ENCODE data around the gene RHEBL1.
A peak's percentile ranks its signal among the peaks of the same experiment; 100 is the strongest.

Gene RHEBL1

DNA sequence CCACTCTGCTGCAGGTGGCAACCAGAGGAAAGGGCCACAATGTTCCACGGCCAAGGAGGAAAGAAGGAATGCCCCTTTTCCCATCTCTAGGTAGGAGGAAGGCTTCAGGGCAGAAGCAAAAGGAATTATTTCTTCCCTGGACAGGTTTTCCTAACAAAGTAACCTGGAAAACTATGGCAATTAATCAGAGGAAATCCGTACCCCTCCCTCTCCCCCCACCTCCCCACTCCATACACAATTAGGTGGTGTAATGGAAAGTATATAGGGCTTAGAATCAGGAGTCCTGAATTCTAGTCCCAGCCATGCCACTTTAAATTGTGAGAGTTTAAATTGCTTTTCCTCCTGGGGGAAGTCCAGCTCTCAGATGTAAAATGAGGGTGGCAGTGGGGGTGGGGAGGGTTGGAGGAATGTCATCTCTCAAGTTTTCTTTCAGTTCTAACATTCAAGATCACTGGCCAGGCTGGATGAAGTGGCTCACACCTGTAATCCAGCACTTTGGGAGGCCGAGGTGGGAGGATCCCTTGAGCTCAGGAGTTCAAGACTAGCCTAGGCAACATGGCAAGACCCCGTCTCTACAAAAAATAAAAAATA is 23.1 kb upstream of the RHEBL1 start:
- TF ChIP-seq RAD21 (IDR thresholded peaks at IDR 0.05; ENCODE audit: low read depth) = no peak
- no peak for TF ChIP-seq TCF12 (IDR thresholded peaks at IDR 0.05; ENCODE audit: low read depth)
- no peak for TF ChIP-seq EP300 (IDR thresholded peaks at IDR 0.05; ENCODE audit: borderline replicate concordance)
- TF ChIP-seq FOXM1 (IDR thresholded peaks at IDR 0.05; ENCODE audit: borderline replicate concordance, low read depth) = no peak
- TF ChIP-seq, protein P1, sequence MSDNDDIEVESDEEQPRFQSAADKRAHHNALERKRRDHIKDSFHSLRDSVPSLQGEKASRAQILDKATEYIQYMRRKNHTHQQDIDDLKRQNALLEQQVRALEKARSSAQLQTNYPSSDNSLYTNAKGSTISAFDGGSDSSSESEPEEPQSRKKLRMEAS (IDR thresholded peaks at IDR 0.05) = no peak
- TF ChIP-seq ZBTB7A (IDR thresholded peaks at IDR 0.05; ENCODE audit: low read depth) = no peak
- TF ChIP-seq YY1 (IDR thresholded peaks at IDR 0.05; ENCODE audit: low read depth) = no peak
- no peak for TF ChIP-seq CREB1 (IDR thresholded peaks at IDR 0.05; ENCODE audit: low read depth)

DNA sequence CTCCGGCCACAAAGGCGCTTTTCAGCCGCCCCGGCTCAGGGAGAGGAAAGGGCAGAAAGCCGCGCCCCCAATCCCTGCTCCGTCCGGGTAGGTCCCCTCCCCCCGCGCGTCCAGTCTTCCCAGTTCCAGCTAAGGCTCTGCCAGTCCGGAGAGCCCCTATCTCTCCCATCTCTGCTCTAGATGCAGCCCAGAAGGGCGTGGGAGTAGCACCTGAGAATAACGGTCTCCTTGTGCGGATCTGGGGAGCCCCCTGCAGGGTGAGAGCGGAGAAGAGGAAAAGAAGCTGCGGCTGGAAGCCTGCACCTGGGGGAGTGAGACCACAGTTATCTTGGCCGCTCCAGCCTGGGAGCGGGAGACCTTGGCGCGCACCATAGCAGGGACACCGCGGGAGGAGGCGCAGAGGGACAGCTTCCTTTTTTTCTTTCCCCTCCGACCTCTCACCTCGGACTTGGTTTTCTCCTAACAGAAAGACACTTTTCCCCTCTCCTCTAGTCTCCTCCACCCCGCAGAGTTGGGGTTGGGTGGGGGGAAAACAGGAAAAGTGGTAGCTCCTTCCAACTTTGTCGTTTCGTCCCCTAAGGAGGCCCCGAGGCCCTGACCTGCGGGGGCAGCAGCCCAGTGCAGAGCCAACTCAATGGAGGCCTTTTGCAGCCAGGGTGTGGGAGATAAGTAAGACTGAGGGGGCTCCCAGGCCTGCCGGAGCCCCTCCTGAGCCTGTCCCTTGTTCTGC is 22.5 kb upstream of the RHEBL1 start:
- no peak for TF ChIP-seq CEBPB (IDR thresholded peaks at IDR 0.05)
- TF ChIP-seq, protein P2, sequence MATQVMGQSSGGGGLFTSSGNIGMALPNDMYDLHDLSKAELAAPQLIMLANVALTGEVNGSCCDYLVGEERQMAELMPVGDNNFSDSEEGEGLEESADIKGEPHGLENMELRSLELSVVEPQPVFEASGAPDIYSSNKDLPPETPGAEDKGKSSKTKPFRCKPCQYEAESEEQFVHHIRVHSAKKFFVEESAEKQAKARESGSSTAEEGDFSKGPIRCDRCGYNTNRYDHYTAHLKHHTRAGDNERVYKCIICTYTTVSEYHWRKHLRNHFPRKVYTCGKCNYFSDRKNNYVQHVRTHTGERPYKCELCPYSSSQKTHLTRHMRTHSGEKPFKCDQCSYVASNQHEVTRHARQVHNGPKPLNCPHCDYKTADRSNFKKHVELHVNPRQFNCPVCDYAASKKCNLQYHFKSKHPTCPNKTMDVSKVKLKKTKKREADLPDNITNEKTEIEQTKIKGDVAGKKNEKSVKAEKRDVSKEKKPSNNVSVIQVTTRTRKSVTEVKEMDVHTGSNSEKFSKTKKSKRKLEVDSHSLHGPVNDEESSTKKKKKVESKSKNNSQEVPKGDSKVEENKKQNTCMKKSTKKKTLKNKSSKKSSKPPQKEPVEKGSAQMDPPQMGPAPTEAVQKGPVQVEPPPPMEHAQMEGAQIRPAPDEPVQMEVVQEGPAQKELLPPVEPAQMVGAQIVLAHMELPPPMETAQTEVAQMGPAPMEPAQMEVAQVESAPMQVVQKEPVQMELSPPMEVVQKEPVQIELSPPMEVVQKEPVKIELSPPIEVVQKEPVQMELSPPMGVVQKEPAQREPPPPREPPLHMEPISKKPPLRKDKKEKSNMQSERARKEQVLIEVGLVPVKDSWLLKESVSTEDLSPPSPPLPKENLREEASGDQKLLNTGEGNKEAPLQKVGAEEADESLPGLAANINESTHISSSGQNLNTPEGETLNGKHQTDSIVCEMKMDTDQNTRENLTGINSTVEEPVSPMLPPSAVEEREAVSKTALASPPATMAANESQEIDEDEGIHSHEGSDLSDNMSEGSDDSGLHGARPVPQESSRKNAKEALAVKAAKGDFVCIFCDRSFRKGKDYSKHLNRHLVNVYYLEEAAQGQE (IDR thresholded peaks at IDR 0.05; ENCODE audit: low read depth) = no peak
- TF ChIP-seq TEAD4 (IDR thresholded peaks at IDR 0.05) = no peak
- no peak for TF ChIP-seq TAF1 (IDR thresholded peaks at IDR 0.05; ENCODE audit: low read depth)
- TF ChIP-seq, protein P3, sequence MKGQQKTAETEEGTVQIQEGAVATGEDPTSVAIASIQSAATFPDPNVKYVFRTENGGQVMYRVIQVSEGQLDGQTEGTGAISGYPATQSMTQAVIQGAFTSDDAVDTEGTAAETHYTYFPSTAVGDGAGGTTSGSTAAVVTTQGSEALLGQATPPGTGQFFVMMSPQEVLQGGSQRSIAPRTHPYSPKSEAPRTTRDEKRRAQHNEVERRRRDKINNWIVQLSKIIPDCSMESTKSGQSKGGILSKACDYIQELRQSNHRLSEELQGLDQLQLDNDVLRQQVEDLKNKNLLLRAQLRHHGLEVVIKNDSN (IDR thresholded peaks at IDR 0.05) = no peak
- 0 out of 2 replicates have a peak, but pooled peaks have one; percentile 27 for TF ChIP-seq EGR1 (IDR thresholded peaks at IDR 0.05)
- TF ChIP-seq NFIC (IDR thresholded peaks at IDR 0.05) = no peak
- no peak for TF ChIP-seq FOXM1 (IDR thresholded peaks at IDR 0.05; ENCODE audit: borderline replicate concordance, low read depth)
- TF ChIP-seq EP300 (IDR thresholded peaks at IDR 0.05; ENCODE audit: borderline replicate concordance) = no peak
- TF ChIP-seq RAD21 (IDR thresholded peaks at IDR 0.05; ENCODE audit: low read depth) = peak; percentile 51
- no peak for TF ChIP-seq ZBTB7A (IDR thresholded peaks at IDR 0.05; ENCODE audit: low read depth)

DNA sequence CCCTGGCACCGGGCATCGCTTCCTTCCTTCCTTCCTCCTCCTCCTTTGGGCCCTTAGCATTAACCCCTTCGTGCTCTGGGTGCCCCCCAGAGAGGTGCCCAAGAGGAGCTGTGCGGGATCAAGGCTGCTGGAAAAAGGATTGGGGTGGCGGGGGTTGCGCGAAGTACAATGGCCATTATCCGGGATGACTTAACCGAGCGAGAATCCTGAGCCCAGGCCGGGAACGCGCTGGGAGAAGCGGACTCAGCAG is 22.0 kb upstream of the RHEBL1 start:
- TF ChIP-seq, protein P1 (IDR thresholded peaks at IDR 0.05) = no peak
- TF ChIP-seq YY1 (IDR thresholded peaks at IDR 0.05; ENCODE audit: low read depth) = no peak
- no peak for TF ChIP-seq NFIC (IDR thresholded peaks at IDR 0.05)
- no peak for TF ChIP-seq EGR1 (IDR thresholded peaks at IDR 0.05)
- no peak for TF ChIP-seq TAF1 (IDR thresholded peaks at IDR 0.05; ENCODE audit: low read depth)
- TF ChIP-seq, protein P2 (IDR thresholded peaks at IDR 0.05; ENCODE audit: low read depth) = no peak
- no peak for TF ChIP-seq FOXM1 (IDR thresholded peaks at IDR 0.05; ENCODE audit: borderline replicate concordance, low read depth)
- no peak for TF ChIP-seq ZBTB7A (IDR thresholded peaks at IDR 0.05; ENCODE audit: low read depth)
- TF ChIP-seq TEAD4 (IDR thresholded peaks at IDR 0.05) = no peak
- no peak for TF ChIP-seq CEBPB (IDR thresholded peaks at IDR 0.05)
- TF ChIP-seq, protein P3 (IDR thresholded peaks at IDR 0.05) = no peak
- no peak for TF ChIP-seq TCF12 (IDR thresholded peaks at IDR 0.05; ENCODE audit: low read depth)
- TF ChIP-seq RAD21 (IDR thresholded peaks at IDR 0.05; ENCODE audit: low read depth) = no peak
- TF ChIP-seq CREB1 (IDR thresholded peaks at IDR 0.05; ENCODE audit: low read depth) = no peak
- no peak for TF ChIP-seq EP300 (IDR thresholded peaks at IDR 0.05; ENCODE audit: borderline replicate concordance)

DNA sequence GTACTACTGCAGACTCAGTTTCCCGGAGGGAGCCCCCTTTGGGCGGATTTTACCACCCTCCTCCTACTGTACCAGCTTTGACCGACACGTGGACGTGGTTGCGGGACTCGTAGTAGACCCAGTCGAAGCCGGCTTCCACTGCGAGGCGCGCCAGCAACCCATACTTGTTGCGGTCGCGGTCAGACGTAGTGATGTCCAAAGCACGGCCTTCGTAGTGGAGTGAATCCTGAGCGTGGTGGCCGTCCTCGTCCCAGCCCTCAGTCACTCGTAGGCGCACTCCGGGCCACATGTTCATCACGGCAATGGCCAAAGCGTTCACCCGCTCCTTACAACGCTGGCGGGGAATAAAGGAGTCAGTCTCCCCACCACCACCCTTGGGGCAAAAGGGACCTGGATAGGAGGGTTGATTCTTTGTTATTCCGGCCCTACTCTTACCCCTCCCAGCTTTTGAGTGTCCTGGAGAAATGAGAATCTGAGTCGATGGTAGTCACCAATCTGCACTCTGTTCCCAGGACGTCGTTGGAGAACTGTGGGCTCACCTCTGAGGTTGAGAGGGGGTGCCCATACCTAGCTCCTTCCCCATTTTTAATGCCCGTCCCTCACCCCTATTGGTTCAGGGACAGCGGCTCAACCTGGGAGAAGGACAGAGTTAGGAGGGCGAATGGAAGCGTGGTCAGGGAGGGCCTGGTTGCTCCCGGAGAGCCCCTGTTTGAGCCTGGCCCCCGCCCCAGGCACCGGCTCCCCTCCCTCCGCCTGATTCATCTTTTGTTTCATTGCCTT is 21.5 kb upstream of the RHEBL1 start:
- TF ChIP-seq, protein P3 (IDR thresholded peaks at IDR 0.05) = no peak
- TF ChIP-seq FOXM1 (IDR thresholded peaks at IDR 0.05; ENCODE audit: borderline replicate concordance, low read depth) (no peak), TEAD4 (IDR thresholded peaks at IDR 0.05) (no peak), TAF1 (IDR thresholded peaks at IDR 0.05; ENCODE audit: low read depth) (no peak), ZBTB7A (IDR thresholded peaks at IDR 0.05; ENCODE audit: low read depth) (no peak), NFIC (IDR thresholded peaks at IDR 0.05) (no peak), CEBPB (IDR thresholded peaks at IDR 0.05) (no peak), CREB1 (IDR thresholded peaks at IDR 0.05; ENCODE audit: low read depth) (no peak)
- TF ChIP-seq, protein P2 (IDR thresholded peaks at IDR 0.05; ENCODE audit: low read depth) = no peak
- TF ChIP-seq, protein P1 (IDR thresholded peaks at IDR 0.05) = no peak

Measured in Ishikawa (cell line).